Cardiac muscle cell (in vitro differentiated cells and primary cell): Measurements from ENCODE around the gene BATF2. TPM values are rescaled to one million over a fixed set of nuclear protein-coding genes. Genes with fewer than 3 reads are reported as not detected.

Experiments
- DNase-seq, 2 donors: peaks; one replicate each; pipeline versions ENCODE4 v3.0.0 to v3.0.0-alpha.2; 2010 to 2017; ENCODE audit warnings: low read depth in 1 of 2, low spot score in 1 of 2
- H3K27ac ChIP-seq: fragments of 200-600 bp; sonication (generic); 2 replicates; pipeline ENCODE4 v1.5.1; 2016
- H3K27me3 ChIP-seq: fragments of 200-600 bp; sonication (generic); 2 replicates; pipeline ENCODE4 v1.6.0; 2016; ENCODE audit warnings: control low read depth
- H3K36me3 ChIP-seq: fragments of 200-600 bp; sonication (generic); 2 replicates; pipeline ENCODE4 v1.5.1; 2016; ENCODE audit warnings: control low read depth
- H3K4me1 ChIP-seq: fragments of 200-600 bp; sonication (generic); 2 replicates; pipeline ENCODE4 v1.8.1; 2017; ENCODE audit warnings: low read depth, mild to moderate bottlenecking, mixed run types
- H3K4me3 ChIP-seq: fragments of 200-600 bp; sonication (generic); 2 replicates; pipeline ENCODE4 v1.5.1; 2016; ENCODE audit warnings: mild to moderate bottlenecking
- H3K9me3 ChIP-seq: fragments of 200-600 bp; sonication (generic); 2 replicates; pipeline ENCODE4 v1.5.1; 2017; ENCODE audit warnings: low read depth, mild to moderate bottlenecking, control low read depth
- CTCF ChIP-seq: IDR thresholded peaks from 2 replicates; pipeline ENCODE4 v1.5.1; 2012; ENCODE audit warnings: low read depth, mild to moderate bottlenecking, low read length
- polyA plus RNA-seq: library from polyadenylated mRNA; unstranded; fragments of >200 nt; fragmentation: Nextera tagmentation; extraction: Ambion mirVana; gene quantifications from 2 replicates; pipeline ENCODE4 v1.2.1, GENCODE V29; 2016
- total RNA-seq: library from RNA; depleted of rRNA; stranded (reverse); fragments of >200 nt; gene quantifications from 2 replicates; pipeline ENCODE4 v1.2.3, GENCODE V29; 2016

The BATF2 gene
- total and polyA plus RNA-seq, 2 experiments from 2014 or later, result 0.21 TPM; not detected in 1

- Histone ChIP-seq H3K4me3 (no peak overlapping the region), H3K27ac (no peak overlapping the region), H3K9me3 (no peaks in the 10 kb centered on the region), H3K36me3 (no peaks in the 10 kb centered on the region), H3K27me3 (no peaks in the 10 kb centered on the region), H3K4me1 (no peaks in the 10 kb centered on the region)
- TF ChIP-seq CTCF, result no peak
- DNase-seq, result peak in 1 of 2 donors; percentile 20
These were observed 36.1 kb downstream of the BATF2 start for GRCh38 chr11:64960719-64961118.

GRCh38 chr11:64959498-64959897, 37.3 kb downstream of the BATF2 start:
- Histone ChIP-seq H3K9me3 (no peaks in the 10 kb centered on the region), H3K27ac (no peak overlapping the region), H3K4me3 (no peak overlapping the region), H3K36me3 (no peaks in the 10 kb centered on the region), H3K4me1 (no peaks in the 10 kb centered on the region), H3K27me3 (peaks cover 4% of the 10 kb centered on the region)
- no peak for TF ChIP-seq CTCF
- DNase-seq, result no peak

GRCh38 chr11:64954201-64954600, 42.6 kb downstream of the BATF2 start:
- no peak overlapping the region for H3K4me3 ChIP-seq
- no peak overlapping the region for H3K27ac ChIP-seq
- peaks cover 11% of the 10 kb centered on the region for H3K27me3 ChIP-seq
- DNase-seq, result no peak
- no peak for TF ChIP-seq CTCF
- H3K36me3 ChIP-seq, result no peaks in the 10 kb centered on the region
- H3K9me3 ChIP-seq, result no peaks in the 10 kb centered on the region
- H3K4me1 ChIP-seq, result no peaks in the 10 kb centered on the region

- no peak overlapping the region for H3K27ac ChIP-seq
- H3K36me3 ChIP-seq, result no peaks in the 10 kb centered on the region
- H3K9me3 ChIP-seq, result no peaks in the 10 kb centered on the region
- no peak for DNase-seq
- H3K4me3 ChIP-seq, result no peak overlapping the region
- H3K27me3 ChIP-seq, result peaks cover 11% of the 10 kb centered on the region
- H3K4me1 ChIP-seq, result no peaks in the 10 kb centered on the region
- TF ChIP-seq CTCF, result no peak
These were observed 45.2 kb downstream of the BATF2 start for GRCh38 chr11:64951529-64951928.

- no peaks in the 10 kb centered on the region for H3K4me1 ChIP-seq
- no peaks in the 10 kb centered on the region for H3K9me3 ChIP-seq
- no peaks in the 10 kb centered on the region for H3K36me3 ChIP-seq
- DNase-seq, result peak in 1 of 2 donors; percentile 29
- no peak overlapping the region for H3K27ac ChIP-seq
- TF ChIP-seq CTCF, result peak; percentile 16
- H3K27me3 ChIP-seq, result peaks cover 2% of the 10 kb centered on the region
- no peak overlapping the region for H3K4me3 ChIP-seq
These were observed 49.5 kb downstream of the BATF2 start for GRCh38 chr11:64947208-64947814.

Other genes starting within 250 kb of the BATF2 start
- gene PYGM, start 237.0 kb downstream of the BATF2 start, total RNA-seq, result 246 and 281 TPM in 2 replicates
- 244 and 260 TPM in 2 replicates for gene PYGM, start 237.0 kb downstream of the BATF2 start, polyA plus RNA-seq
- 168 and 360 TPM in 2 replicates for gene SF1, start 218.4 kb downstream of the BATF2 start, total RNA-seq
- 143 and 233 TPM in 2 replicates for gene SF1, start 218.4 kb downstream of the BATF2 start, polyA plus RNA-seq
- 24.3 and 35.9 TPM in 2 replicates for gene MAP4K2, start 193.8 kb downstream of the BATF2 start, total RNA-seq
- gene MAP4K2, start 193.8 kb downstream of the BATF2 start, polyA plus RNA-seq, result 16.1 and 31.1 TPM in 2 replicates
- 26.7 and 27.7 TPM in 2 replicates for gene MEN1, start 186.4 kb downstream of the BATF2 start, total RNA-seq
- gene MEN1, start 186.4 kb downstream of the BATF2 start, polyA plus RNA-seq, result 57.5 and 62.1 TPM in 2 replicates
- gene CDC42BPG, start 152.3 kb downstream of the BATF2 start, total RNA-seq, result 4.6 and 10.1 TPM in 2 replicates
- 2.2 and 3.5 TPM in 2 replicates for gene CDC42BPG, start 152.3 kb downstream of the BATF2 start, polyA plus RNA-seq
- gene EHD1, start 118.3 kb downstream of the BATF2 start, total RNA-seq, result 119 and 160 TPM in 2 replicates
- 57.4 and 70.0 TPM in 2 replicates for gene EHD1, start 118.3 kb downstream of the BATF2 start, polyA plus RNA-seq
- 33.9 and 36.2 TPM in 2 replicates for gene ATG2A, start 79.8 kb downstream of the BATF2 start, total RNA-seq
- 8.1 and 13.3 TPM in 2 replicates for gene ATG2A, start 79.8 kb downstream of the BATF2 start, polyA plus RNA-seq
- 26.2 and 29.2 TPM in 2 replicates for gene PPP2R5B, start 72.3 kb downstream of the BATF2 start, total RNA-seq
- 29.2 and 30.7 TPM in 2 replicates for gene PPP2R5B, start 72.3 kb downstream of the BATF2 start, polyA plus RNA-seq
- gene GPHA2, start 61.1 kb downstream of the BATF2 start, total RNA-seq, result not detected in 2 replicates
- gene GPHA2, start 61.1 kb downstream of the BATF2 start, polyA plus RNA-seq, result 0.60 TPM in 1 of 2 replicates, not detected in the other
- not detected in 2 replicates for gene MAJIN, start 24.9 kb downstream of the BATF2 start, total RNA-seq
- 0.06 TPM in 1 of 2 replicates, not detected in the other for gene MAJIN, start 24.9 kb downstream of the BATF2 start, polyA plus RNA-seq
- 189 and 224 TPM in 2 replicates for gene ARL2, start 17.2 kb upstream of the BATF2 start, total RNA-seq
- 230 and 246 TPM in 2 replicates for gene ARL2, start 17.2 kb upstream of the BATF2 start, polyA plus RNA-seq
- 24.5 and 33.0 TPM in 2 replicates for gene SNX15, start 30.5 kb upstream of the BATF2 start, total RNA-seq
- 38.4 and 41.3 TPM in 2 replicates for gene SNX15, start 30.5 kb upstream of the BATF2 start, polyA plus RNA-seq
- gene SAC3D1, start 44.2 kb upstream of the BATF2 start, total RNA-seq, result 22.3 and 24.6 TPM in 2 replicates
- 23.6 and 32.7 TPM in 2 replicates for gene SAC3D1, start 44.2 kb upstream of the BATF2 start, polyA plus RNA-seq
- gene NAALADL1, start 61.6 kb upstream of the BATF2 start, total RNA-seq, result 2.3 TPM in 1 of 2 replicates, not detected in the other
- gene NAALADL1, start 61.6 kb upstream of the BATF2 start, polyA plus RNA-seq, result 0.59 and 0.84 TPM in 2 replicates
- gene CDCA5, start 87.1 kb upstream of the BATF2 start, total RNA-seq, result 14.6 and 18.1 TPM in 2 replicates
- gene CDCA5, start 87.1 kb upstream of the BATF2 start, polyA plus RNA-seq, result 14.2 and 21.7 TPM in 2 replicates
- 56.3 and 68.0 TPM in 2 replicates for gene ZFPL1, start 87.3 kb upstream of the BATF2 start, total RNA-seq
- gene ZFPL1, start 87.3 kb upstream of the BATF2 start, polyA plus RNA-seq, result 57.4 and 72.2 TPM in 2 replicates
- gene VPS51, start 99.2 kb upstream of the BATF2 start, total RNA-seq, result 620 and 755 TPM in 2 replicates
- gene VPS51, start 99.2 kb upstream of the BATF2 start, polyA plus RNA-seq, result 77.9 and 103 TPM in 2 replicates
- gene TM7SF2, start 114.9 kb upstream of the BATF2 start, total RNA-seq, result 186 and 295 TPM in 2 replicates
- 197 and 277 TPM in 2 replicates for gene TM7SF2, start 114.9 kb upstream of the BATF2 start, polyA plus RNA-seq
- gene ZNHIT2, start 120.7 kb upstream of the BATF2 start, total RNA-seq, result 22.6 and 31.8 TPM in 2 replicates
- gene ZNHIT2, start 120.7 kb upstream of the BATF2 start, polyA plus RNA-seq, result 19.5 and 32.8 TPM in 2 replicates
- gene FAU, start 125.2 kb upstream of the BATF2 start, total RNA-seq, result 882 and 1,183 TPM in 2 replicates
- gene FAU, start 125.2 kb upstream of the BATF2 start, polyA plus RNA-seq, result 398 and 546 TPM in 2 replicates
- gene MRPL49, start 125.3 kb upstream of the BATF2 start, total RNA-seq, result 99.3 and 122 TPM in 2 replicates
- gene MRPL49, start 125.3 kb upstream of the BATF2 start, polyA plus RNA-seq, result 78.2 and 90.4 TPM in 2 replicates
- gene SYVN1, start 137.5 kb upstream of the BATF2 start, total RNA-seq, result 15.9 and 16.8 TPM in 2 replicates
- gene SYVN1, start 137.5 kb upstream of the BATF2 start, polyA plus RNA-seq, result 13.9 and 16.2 TPM in 2 replicates
- gene SPDYC, start 173.3 kb upstream of the BATF2 start, total RNA-seq, result 0.24 TPM in 1 of 2 replicates, not detected in the other
- not detected in 2 replicates for gene SPDYC, start 173.3 kb upstream of the BATF2 start, polyA plus RNA-seq
- 131 and 185 TPM in 2 replicates for gene CAPN1, start 185.0 kb upstream of the BATF2 start, total RNA-seq
- 118 and 156 TPM in 2 replicates for gene CAPN1, start 185.0 kb upstream of the BATF2 start, polyA plus RNA-seq